Stimulated activated naive CD8-positive, alpha-beta T cell treated with anti-CD3 and anti-CD28 coated beads, Interleukin-15, Interleukin-2, amounts not matched to agents 100 U/mL and 50 U/mL, for 24 hours (primary cell): ENCODE results near the gene GRAMD2A.

Experiments
- ATAC-seq: fragments of 150-1000 bp; cut with Tn5 transposase; one replicate; pipeline ENCODE4 v1.10.0; 2021
- DNase-seq: peaks from one replicate; pipeline ENCODE4 v3.0.0; 2021

The GRAMD2A gene

DNA sequence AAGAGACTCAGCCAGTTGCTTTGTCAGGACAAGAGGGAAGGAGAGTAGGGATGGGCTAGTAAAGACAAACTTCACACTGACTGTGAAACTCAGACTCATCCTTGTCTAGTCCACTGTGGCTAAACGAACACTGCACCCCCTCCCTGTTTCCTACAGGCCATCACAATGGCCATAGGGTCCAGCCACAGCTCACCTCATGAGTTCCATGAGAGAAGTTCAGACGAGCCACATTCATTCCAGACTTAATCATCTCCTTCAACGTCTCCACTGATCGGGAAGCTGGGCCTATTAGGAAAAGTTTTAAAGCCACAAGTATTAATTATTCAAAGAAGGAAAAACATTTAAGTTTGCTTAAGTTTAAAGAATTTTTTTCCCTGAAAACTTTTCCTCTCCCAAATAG, 19.6 kb upstream of the GRAMD2A start:
- no peak for ATAC-seq
- DNase-seq: no peak

DNA sequence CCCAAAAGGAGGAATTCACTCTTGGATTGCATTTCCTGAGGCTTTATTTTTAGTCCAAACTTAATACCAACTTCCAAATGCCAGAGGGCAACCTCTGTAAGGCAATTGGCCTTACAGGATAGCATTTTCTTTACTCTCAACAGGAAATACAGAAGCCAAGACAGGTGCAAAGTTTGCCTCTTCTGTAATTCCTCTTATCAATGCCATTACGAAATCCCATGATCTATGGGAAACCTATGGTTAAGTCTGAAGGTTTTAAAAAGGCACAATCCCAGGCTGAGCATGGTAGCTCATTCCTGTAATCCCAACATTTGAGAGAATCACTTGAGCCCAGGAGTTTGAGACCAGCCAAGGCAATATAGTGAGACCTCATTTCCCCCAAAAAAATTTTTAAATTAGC, 18.5 kb upstream of the GRAMD2A start:
- ATAC-seq: no peak

DNA sequence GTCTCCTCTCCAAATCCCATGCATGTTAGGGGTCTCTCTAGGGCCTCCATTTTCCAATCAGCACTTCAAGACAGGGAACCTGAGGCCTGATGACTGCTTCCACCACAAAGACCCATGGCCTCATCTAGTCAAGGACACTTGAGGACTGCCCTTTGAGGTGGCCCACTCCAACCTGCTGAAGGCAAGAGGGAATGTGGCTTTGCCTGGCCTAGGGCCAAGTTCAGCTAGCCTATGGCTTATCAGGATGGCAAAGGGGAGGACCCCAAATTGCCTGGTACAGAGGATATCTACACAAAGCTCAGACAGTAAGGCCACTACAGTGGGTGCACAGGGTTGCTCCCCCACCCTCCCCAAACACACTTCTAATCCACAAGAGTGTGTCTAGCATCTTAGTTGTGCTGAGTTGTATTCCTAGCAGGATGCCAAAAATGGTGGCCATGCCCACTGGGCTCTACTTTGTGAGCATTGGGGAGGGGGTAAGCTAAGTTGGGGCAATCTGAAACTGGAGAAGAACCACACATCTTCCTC, 10.0 kb upstream of the GRAMD2A start:
- DNase-seq (no peak), ATAC-seq (no peak)

More for the DNA sequence above, 18.5 kb upstream of the GRAMD2A start:
- DNase-seq: no peak

DNA sequence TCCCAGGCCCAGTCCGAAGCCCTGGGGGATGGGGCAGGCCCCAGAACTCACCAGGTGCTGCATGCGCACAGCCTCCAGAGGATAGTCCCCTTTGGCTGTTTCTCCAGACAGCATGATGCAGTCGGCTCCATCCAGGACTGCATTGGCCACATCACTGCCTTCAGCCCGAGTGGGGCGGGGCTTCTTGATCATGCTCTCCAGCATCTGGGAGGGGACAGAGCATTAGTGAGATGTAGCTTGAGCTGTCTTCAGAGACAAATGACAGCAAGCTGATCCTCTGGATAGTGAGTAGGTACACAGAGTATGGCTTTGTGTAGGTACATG, 9.1 kb upstream of the GRAMD2A start:
- DNase-seq (no peak), ATAC-seq (no peak)

DNA sequence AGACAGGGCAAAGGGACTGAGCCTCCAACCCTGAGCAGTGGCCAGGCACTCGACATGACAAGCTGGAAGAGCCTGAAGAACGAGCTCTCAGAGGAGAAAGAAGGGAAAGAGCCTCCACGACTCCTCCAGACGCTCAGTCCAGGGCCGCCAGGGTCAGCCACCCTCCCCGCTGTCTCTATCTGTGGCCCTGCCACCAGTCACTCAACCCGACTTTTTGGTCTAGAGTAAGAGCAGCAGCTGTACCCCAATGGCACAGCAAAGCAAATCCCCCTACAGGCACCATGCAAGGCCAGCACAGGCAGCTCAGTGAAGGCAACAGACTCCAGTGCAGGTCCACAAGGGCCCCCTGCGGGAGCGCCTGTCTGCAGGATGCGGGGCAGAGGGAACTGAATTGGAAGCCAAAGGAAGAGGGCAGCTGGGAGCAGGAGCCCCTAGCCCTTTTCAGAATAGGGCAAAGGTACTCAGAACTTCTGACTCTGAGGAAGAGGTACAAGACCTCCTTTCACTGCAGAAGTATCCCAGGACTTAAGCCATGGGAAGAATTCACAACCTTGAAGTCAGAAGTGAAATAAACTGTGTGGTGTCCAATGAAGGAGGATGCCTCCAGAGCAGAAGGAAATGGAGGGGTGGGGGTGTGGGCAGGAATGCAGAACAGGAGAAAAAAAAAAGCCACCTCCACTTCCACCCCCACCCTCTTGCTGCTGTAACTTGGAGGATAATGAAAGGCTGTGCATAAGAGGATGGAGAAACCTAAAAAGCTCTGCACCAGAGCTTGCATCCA, 8.5 kb upstream of the GRAMD2A start:
- DNase-seq (no peak), ATAC-seq (no peak)

DNA sequence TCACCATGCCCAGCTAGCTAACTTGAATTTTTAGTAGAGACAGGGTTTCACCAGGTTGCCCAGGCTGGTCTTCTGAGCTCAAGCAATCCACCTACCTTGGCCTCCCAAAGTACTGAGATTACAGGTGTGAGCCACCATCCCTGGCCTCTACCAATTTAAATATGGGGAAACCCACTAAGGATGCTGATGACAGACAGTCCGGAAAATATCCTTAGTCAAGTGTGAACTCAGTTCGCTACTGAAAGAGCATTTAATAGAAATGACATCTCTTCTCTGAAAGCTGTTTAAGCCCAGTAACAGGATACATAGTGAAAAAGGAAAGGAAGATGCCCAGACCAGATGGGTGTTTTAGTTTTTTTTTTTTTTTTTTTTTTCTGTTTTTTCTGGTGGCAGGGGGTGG, 7.7 kb upstream of the GRAMD2A start:
- ATAC-seq: no peak

DNA sequence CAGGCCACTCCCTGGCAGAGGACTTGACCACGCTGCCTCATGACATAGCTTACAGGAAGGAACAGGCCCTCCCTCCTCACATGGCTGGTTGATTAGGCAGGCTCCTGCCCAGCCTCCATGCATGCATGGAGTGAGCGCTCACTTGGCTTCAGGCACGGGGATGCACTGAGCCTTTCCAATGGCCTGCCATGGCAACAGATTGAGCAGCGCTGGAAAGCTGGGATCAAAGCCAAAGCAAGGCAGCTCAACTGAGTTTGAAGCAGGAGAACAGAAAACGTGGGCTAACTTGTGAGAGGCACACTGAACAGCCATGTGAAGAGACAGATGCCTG, 5.9 kb upstream of the GRAMD2A start:
- ATAC-seq (no peak), DNase-seq (no peak)

More for the DNA sequence above, 7.7 kb upstream of the GRAMD2A start:
- no peak for DNase-seq

DNA sequence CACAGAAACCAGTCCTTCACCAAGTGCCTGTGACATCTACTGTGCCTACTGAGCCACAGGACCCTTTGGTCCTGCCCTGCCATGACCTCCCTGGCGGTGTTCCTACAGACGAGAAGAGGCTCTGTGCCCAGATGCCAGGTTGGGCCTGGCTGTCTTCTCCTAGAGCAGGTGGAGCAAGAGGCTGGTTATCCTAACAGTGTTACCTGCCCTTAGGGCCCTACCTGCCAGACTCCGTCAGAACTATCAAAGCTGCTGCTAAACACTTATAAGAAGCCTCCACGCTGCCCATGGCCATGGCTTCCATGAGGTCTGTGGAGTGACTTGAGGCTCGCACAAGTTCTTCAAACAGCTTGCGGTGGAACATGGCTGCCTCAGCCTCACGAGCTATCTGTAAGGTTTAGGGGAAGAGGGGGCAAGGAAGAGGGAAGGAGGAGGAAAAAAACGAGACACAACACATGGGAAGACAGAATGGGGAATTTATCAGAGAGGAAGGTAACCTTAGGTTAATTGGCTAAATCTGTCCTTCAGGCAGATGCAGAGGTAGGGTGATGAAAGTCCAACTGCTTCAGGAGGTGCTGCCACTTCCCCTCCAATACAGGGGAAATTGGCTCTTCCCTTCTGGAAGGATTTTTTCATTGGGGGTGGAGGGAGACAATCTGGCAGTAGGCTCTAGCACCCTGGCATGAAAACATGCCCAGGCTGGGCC, 5.4 kb upstream of the GRAMD2A start:
- ATAC-seq (no peak), DNase-seq (no peak)

DNA sequence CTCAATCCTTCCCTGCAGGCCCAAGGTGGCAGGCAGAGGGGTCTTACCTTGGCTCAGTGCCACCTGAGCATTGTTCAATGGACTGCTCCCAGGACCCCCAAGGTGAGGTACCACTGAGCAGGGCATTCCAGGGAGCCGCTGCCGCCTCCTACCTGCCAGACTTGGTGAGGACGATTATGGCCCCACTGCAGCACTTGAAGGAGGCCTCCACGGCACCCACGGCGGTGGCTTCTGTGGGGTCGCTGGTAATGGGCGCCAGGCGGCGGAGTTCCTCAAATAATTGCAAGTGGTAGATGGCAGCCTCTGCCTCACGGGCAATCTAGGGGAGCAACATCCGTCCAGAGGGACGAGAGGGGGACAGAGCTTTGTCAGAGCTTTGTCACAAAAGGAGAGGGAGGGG, 4.7 kb upstream of the GRAMD2A start:
- DNase-seq: no peak
- no peak for ATAC-seq

DNA sequence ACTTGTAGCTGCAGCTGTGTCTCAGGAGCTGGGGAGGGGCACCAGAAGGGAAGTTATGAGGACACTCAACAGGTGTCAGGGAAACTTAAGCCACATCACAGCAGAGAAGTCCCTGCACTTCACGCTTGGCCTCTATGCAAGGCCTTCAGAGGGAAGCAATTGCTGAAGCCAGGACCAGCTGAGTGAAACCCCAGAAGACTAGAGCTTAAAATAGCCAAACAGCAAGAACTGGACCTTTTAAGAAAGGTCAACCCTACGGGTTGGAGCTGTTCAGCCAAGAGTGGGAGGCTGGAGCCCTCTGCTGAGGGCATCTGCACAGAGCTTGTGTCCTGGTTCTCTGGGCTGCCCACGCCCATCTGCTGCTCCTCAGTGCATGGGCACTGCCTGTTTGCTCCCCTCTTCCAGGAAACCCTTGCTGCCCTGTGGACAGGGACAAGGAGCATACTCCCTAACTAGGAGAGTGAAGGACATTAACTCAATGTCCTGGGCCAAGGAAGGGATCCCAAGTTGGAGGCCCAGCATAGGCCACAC, 3.9 kb upstream of the GRAMD2A start:
- no peak for DNase-seq
- no peak for ATAC-seq

DNA sequence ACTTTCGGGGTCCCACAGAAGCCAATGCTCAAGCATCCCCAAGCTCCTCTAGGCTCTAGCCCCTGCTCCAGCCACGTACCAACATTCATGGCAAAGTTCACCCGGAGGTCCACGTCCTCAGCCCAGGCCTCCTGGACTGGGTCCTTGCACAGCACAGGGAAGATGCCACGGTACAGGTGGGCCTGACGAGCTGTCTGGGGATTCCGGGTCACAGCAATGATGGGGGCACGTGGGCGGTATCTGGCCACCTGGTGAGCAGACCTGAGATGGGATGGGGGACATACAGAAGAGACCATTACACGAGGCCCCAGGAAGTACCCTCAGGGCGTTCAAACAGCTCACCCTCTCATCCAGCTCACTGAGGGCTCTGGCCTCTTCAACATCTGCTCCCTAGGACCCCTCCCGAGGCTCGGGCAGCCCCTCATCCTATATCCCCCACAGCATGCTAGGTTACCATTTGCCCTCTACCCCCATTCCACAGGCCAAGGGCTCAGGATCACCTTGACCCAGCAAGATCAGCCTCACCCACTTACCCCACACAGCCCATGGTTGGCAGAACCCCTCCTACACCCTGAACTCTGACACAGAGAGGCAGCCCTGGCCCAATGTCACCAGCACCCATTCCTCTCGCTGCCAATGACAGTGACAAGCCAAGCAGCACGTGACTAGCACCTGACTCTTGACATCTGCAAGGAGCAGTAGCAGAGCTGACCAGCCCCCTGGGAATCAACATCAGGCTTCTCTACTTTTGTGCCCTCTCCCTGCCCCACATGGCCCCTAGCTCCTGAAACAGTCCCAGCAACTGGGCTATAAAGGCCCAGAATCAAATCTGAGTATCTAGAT, 3.0 kb upstream of the GRAMD2A start:
- DNase-seq: no peak
- no peak for ATAC-seq

DNA sequence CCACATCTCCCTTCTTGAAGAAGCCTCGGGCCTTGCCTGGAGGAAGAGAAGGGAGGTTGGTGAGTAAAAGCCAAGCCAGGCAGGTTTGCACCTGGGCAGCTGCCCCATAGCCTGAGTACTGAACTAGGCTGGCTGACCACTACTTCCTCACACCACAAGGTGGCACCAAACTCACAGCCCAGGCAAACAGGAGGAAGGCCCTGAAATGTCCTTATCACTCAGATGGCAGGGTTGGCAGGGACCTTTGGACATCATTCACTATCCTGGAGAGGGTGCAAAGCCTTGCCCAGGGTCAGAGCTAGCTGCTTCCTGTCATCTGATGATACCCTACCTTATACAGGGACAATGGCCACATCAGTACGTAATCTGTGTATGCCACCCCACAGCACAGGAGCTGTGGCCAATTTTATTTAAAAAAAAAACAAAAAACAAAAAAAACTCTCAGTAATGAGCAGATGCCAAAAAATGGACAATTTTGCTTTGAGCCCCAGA, 2.2 kb upstream of the GRAMD2A start:
- ATAC-seq (peak; percentile 45), DNase-seq (peak; percentile 70)

DNA sequence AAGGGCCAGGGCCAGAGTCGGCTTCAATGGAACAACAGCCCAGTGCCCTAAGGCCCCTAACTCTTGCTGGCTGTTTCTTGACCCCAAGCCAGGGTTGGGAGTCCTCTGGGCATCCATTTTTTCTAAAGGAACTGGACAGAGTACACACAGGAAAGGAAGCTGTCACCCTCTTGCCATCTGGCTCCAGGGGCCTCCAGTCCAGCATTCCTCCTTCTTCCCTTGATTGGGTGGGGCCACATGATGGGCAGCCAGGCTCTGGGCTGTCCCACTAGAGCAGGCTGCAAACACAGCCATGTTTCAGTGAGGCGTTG, 1.6 kb upstream of the GRAMD2A start:
- ATAC-seq (no peak), DNase-seq (no peak)

DNA sequence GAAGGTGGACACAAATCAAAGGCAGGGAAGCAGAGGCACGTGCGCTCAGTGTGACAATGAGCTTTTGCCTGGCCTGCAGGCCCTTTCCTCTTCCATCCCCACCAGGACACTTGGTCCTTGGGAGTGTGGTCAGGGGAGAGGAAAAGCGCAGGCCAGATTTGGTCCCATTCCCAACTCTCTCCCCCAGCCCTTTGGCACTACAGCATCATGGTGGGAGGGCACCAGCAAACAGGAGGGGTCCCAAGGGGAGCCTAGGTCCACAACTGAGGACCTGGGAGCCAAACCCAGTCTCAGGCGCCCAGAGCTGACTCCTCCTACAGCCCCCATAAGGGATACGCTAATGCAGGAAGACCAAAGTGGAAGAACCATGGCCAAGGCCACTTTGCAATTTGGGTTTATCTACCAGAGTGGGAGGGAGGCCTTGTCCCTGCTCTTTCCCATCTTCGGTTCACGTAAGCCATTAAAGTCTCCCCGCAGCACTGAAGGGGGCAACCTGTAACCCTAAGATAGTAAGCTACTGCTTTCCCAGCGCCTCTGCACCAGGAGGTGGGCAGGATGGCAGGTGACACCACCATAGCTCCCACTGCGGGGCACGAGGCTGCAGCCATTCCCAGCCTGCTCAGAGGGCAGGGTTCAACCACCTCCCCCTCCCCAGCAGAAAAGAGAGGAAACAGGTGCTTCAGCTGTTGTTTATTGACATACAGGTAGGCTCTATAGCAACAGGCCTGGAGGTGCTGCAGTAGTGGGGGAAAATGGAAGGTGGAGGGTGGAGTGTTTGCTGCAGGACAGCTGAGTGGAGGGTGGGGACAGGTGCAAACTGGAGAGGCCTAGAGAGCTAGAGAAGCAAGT, 993 bp upstream of the GRAMD2A start:
- no peak for ATAC-seq
- DNase-seq: peak; percentile 15

DNA sequence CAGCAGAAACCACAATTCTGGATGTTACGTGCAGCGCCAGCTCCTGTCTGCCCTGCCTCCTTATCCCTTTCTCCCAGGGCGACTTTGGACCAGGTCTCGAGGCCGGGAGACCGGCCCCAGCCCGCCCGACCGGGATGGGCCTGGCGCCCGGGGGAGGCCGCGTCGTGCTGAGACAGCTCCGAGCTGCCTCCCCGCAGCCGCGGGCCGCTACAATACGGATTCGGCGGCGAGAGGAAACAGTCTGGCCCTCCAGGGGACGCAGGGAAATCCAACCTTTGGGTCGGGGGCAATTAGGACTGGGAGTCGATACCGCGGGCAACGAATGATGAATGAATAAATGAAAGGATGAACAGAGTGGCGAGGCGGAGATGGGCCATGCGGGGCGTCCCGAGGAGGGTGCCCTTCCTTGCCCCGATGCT, 537 bp downstream of the GRAMD2A start:
- peak; percentile 20 for DNase-seq
- ATAC-seq: no peak

DNA sequence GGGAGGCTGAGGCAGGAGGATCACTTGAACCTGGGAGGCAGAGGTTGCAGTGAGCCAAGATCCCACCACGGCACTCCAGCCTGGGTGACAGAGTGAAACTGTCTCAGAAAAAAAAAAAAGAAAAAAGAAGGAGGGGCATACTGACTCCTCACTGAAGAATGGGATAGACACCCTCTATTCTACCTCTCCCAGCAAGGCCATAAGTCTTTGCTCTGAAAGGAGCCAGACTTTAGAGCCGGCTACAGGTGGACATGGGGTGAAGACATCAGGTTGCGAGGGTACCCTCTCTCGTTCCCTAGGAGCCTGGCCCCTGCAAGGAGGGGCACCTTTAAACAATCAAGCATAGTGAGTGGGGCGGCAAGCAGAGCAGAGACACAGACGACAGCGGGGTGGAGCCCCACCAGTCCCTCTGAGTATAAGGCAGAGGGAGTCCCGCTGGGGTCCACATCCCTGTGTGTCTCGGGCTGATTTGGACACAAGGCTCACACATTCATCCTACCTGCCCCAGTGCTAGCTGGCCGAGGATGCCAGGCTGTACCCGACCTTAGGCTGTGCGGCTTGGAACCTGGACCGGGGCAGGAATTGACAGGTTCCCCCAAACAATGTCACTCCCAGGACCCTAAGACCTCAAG, 1.1 kb downstream of the GRAMD2A start:
- ATAC-seq (no peak), DNase-seq (no peak)

DNA sequence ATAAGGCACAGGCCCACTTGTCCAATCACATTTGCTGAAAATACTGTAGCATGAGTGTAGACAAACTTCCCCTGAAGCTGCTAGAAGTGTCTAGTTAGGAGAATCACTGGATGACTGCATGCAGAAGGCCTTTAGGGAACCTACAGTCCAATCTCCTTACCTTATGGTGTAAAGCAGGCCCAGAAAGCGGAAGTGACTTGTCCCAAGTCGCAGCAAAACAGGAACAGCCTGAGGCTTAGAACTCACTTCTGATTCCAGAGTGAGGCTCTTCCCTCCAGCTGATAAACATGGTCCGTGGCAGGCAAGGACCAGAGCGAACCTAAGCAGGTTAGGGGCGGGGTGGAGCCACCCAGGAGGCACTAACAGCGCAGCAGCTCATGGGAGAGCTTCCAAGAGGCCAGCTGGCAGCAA, 2.5 kb downstream of the GRAMD2A start:
- DNase-seq: no peak
- no peak for ATAC-seq

DNA sequence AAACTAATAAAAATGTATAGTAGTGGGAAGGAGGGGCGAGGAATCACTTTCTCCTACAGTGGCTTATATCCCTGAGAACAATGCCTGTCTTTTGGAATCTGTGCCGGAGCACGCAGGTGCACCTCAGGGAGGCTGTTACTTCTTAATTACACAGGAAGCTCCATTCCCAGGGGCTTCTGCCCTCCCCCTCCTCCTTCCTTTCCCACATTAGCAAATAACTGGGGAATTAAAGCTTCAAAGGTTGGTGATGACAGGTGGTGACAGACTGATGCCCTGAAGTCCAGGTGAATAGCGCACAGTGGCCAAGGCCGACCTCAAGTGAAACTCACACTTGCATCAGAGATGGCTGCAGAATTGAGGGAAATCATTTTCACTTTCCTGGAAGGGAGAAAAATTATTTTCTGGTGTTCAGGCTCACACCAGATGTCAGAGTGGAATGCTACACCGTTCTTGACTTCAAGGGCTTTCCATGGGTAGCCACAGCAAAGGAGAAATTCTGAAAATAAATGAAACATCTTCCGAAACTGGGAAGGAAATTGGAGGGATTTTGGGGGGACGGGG, 3.7 kb downstream of the GRAMD2A start:
- ATAC-seq (no peak), DNase-seq (no peak)

DNA sequence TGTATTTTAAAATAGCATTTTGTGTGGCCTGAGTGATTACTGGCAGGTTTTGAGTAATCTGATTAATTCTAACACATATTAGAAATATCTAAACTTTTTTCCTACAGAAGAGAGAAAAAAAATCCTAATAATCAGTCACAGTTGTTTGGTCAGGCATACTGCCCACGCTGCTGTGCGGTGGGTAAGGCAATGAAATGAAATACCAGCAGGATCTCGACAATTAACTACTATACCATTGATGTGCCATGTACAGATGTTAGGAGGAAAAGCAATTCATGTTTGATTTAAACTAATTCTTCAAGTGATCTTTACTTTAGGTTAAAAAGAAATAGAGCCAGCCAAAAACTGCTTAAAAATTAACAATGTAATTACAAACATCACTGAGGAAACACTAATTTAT, 5.2 kb downstream of the GRAMD2A start:
- ATAC-seq: no peak
- DNase-seq: no peak

DNA sequence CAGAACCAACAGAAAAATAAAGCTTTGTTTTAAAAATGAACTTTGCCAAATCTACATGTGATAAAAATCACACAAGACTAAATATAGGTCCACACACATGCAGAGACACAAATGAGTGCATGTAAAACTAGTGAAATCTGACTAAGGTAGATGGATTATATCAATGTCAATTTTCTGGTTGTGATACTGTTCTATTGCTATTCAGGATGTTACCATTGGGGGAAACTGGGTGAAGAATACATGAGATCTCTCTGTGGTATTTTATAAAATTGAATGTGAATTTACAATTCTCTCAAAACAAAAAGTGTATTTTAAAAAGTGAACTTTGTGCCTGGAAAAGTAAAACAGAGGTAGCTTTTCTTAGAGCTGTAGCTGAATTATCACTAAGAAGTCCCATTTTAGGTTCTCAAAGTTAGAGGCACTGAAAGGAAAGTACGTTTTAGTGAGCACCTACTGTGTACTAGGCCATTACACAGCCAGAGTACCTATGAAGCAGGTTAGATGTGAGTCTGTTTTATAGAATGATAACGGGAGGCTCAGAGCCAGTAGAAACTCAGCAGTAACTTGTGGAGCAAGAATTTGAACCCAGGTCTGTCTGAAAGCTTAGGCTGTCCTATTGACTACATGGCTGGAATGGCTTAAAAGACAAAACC, 8.2 kb downstream of the GRAMD2A start:
- no peak for DNase-seq
- ATAC-seq: no peak
